SJCRH30 (cell line): ENCODE results near the gene DKKL1. TPM values are rescaled to one million over a fixed set of nuclear protein-coding genes. Genes with fewer than 3 reads are reported as not detected.
"Not testable (repeated sequence)": the region's sequence is repeated elsewhere in the genome, so short reads cannot be mapped to it uniquely, and the experiment has no call there.

Experiments used
- DNase-seq, 2 experiments: peaks; one replicate each; pipeline ENCODE4 v3.0.0-alpha.2; 2015 to 2020
- H3K27ac ChIP-seq: fragments of 250-450 bp; sonication (Bioruptor Pico); 2 replicates; pipeline ENCODE4 v1.5.1; 2020; ENCODE audit warnings: mild to moderate bottlenecking, moderate library complexity
- H3K27me3 ChIP-seq: fragments of 250-450 bp; sonication (Bioruptor Pico); 2 replicates; pipeline ENCODE4 v1.5.1; 2020; ENCODE audit warnings: mild to moderate bottlenecking, moderate library complexity
- H3K36me3 ChIP-seq: fragments of 250-450 bp; sonication (Bioruptor Pico); 2 replicates; pipeline ENCODE4 v1.5.1; 2020; ENCODE audit warnings: mild to moderate bottlenecking, moderate library complexity
- H3K4me1 ChIP-seq: fragments of 250-450 bp; sonication (Bioruptor Pico); 2 replicates; pipeline ENCODE4 v1.5.1; 2020; ENCODE audit warnings: mild to moderate bottlenecking, moderate library complexity
- H3K4me3 ChIP-seq: fragments of 250-450 bp; sonication (Bioruptor Pico); 2 replicates; pipeline ENCODE4 v1.5.1; 2020; ENCODE audit warnings: mild to moderate bottlenecking, moderate library complexity
- H3K9me3 ChIP-seq: fragments of 250-450 bp; sonication (Bioruptor Pico); replicated peaks from 2 replicates; pipeline ENCODE4 v1.5.1; 2020; ENCODE audit warnings: mild to moderate bottlenecking, moderate library complexity
- total RNA-seq: library from RNA; depleted of rRNA; stranded (reverse); fragments of >200 nt; shearing (Covaris generic); gene quantifications from 2 replicates; pipeline ENCODE4 v1.2.3, GENCODE V29; 2014; rRNA removed

DKKL1 gene
- total RNA-seq = 0.13 and 0.24 TPM in 2 replicates

DNA sequence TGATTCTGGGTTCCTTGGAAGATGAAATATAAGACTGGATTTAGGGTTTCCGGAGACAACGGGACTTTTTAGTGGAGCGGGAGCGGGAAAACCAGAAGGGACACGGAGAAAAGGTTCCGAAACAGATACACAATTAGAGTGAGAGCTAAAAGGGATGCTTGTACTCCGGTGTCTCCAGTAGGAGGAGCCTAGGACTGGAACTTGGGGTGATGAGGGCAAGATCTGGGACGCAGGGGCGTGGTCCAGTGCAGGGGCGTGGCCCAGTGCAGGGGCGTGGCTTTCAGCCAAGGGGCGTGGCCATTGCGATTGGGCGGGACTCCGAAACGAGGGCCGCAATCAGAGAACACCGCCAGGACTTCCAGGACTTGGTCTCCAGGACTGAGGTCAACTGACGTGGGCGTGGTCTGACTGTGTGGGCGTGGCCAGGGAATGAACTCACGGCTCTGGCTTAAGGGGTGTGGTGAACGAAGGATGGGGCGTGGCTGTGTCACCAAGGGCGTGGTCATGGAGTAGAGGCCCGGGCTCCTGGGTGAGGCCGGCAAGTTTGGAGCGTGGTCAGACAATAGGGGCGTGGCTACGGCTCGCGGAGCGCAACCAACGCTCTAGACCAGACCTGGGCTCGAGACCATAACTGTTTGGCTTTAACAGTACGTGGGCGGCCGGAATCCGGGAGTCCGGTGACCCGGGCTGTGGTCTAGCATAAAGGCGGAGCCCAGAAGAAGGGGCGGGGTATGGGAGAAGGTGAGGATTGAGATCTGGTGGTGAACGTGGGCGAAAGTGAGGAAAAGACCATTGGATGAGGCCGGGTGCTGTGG, at the start of gene DKKL1:
Gene DKKL1, plus strand, starts transcription at position 610 of the 815 bp plus-strand sequence. Its CDS starts 122 bp downstream, at position 732.
- Histone ChIP-seq H3K4me3 (peak within 1 kb of the TSS; percentile 97), H3K4me1 (no peaks in the 10 kb centered on the region), H3K36me3 (peaks cover 11% of the 10 kb centered on the region), H3K27ac (peak within 1 kb of the TSS; percentile 96), H3K27me3 (no peaks in the 10 kb centered on the region), H3K9me3 (peaks cover under 1% of the 10 kb centered on the region; the same call in 1 of the 2 replicates)
- DNase-seq = peak; percentile 100

DNA sequence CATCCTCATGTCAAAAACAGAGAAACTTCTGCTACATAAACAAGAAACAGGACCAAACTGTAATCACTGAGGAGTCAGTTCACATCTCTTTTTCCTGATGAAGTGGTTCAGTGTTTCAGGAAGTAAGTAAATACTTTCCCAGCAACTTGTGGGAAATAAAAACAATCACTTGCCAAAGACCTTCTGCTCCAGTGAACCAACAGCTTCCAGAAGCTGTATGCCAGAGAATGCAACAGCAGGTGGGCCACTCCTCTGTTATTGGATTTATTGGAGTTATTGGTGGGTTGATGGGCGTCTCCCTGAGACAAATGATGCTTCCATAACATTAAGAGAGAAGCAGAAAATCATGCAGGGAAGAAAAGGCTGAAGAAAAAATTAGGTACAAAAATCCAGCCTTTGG, 48.6 kb upstream of the DKKL1 start:
- DNase-seq = no peak
- Histone ChIP-seq H3K4me1 (no peaks in the 10 kb centered on the region), H3K9me3 (peaks cover 7% of the 10 kb centered on the region; the same call in 1 of the 2 replicates), H3K36me3 (no peaks in the 10 kb centered on the region), H3K27me3 (no peaks in the 10 kb centered on the region), H3K27ac (no peak overlapping the region), H3K4me3 (no peak overlapping the region)

DNA sequence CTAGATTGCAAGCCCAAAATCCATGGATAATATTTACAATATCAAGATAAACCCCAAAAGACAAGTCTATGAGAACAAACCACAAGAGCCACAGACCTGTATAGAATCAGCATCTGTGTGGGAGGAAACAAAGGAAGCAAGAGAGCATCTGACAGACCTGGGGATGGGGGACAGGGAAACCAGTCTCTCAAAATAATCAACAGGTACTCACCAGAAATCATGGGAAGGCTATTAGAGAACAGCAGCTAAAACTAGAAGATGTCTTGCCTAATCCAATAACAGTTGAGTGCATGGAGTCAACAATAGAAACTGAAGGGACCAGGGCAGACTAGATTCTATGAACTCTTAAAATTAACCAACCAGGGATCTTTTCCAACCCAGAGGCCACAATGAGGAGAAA, 47.4 kb upstream of the DKKL1 start:
- no peaks in the 10 kb centered on the region for H3K4me1 ChIP-seq
- no peaks in the 10 kb centered on the region for H3K27me3 ChIP-seq
- DNase-seq = no peak
- H3K4me3 ChIP-seq = no peak overlapping the region
- no peaks in the 10 kb centered on the region for H3K36me3 ChIP-seq
- H3K9me3 ChIP-seq = peaks cover 7% of the 10 kb centered on the region; the same call in 1 of the 2 replicates
- no peak overlapping the region for H3K27ac ChIP-seq

DNA sequence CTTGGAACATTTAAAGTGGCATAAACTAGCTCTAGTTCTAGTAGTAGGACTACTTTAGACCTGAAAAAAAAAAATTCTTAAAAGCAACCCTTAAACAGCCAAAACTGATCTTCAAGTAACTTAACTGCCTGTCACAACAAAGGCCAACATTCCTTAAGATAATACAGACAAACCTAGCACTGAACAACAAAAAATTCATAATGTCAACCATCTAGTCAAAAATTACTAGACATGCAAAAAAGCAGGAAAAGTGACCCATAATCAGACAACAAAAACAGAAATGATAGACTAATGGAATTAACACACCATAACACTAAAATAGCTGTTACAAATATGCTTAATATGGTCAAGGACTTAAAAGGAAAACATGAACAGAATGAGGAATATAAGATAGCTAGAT, 45.4 kb upstream of the DKKL1 start:
- H3K9me3 ChIP-seq = peaks cover 12% of the 10 kb centered on the region; the same call in 1 of the 2 replicates
- no peaks in the 10 kb centered on the region for H3K27me3 ChIP-seq
- no peaks in the 10 kb centered on the region for H3K36me3 ChIP-seq
- no peak overlapping the region for H3K4me3 ChIP-seq
- no peak overlapping the region for H3K27ac ChIP-seq
- no peak for DNase-seq
- no peaks in the 10 kb centered on the region for H3K4me1 ChIP-seq

DNA sequence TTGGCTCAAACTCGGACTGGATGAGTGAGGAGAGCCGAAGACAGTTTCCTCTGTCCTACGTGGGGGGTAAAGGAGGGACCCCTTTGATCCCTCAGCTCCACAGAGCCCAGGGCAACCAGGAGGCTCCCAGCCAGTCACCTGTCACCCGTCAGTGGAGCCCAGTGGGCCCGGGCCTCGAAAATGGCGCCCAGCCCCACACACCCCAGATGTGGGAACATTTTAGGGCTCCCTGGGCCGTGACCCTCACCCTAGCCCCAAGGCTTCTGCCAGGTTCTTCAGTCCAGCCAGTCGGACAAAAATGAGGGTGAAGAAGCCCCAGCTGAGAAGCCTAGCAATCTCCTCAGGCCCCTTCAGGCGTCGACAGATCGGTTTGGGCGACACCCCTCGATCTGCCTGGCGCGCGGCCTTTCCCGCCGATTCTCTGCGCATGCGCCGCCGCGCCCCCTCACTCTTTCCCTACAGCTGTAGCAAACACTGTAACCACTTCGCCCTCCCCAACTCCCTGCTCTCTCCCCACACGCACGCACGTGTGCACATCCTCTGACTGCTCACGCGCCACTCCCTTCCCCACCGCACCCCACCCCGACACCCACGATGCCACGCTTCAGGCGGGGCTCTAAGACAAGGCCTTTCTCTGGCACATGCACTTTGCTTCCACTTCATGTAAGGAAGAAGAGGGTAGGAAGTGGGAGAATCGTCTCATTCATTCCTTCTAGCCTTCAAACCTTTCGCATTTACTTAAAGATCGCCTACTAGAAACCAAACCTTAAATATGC, 38.7 kb upstream of the DKKL1 start, which contains the start of gene SLC6A16:
Gene SLC6A16, minus strand, starts transcription at position 391 of the 776 bp plus-strand sequence. CDS start 13,844 bp downstream, outside the sequence.
- DNase-seq = no peak

DNA sequence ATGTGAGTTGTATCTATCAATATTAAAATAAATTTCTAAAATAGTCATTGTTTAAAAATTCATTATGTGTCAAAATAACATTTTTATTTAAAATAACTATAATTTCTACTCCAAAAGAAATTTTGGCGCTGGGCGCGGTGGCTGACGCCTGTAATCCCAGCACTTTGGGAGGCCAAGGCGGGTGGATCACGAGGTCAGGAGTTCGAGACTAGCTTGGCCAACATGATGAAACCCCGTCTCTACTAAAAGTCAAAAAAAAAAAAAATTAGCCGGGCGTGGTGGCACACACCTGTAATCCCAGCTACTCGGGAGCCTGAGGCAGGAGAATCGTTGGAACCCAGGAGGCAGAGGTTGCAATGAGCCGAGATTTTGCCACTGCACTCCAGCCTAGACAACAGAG, 37.9 kb upstream of the DKKL1 start:
- H3K27ac ChIP-seq, DNase-seq: not testable (repeated sequence)

More for the DNA sequence above, 38.7 kb upstream of the DKKL1 start, which contains the start of gene SLC6A16:
- Histone ChIP-seq H3K27me3 (no peaks in the 10 kb centered on the region), H3K4me1 (no peaks in the 10 kb centered on the region), H3K9me3 (peaks cover 9% of the 10 kb centered on the region; the same call in 1 of the 2 replicates), H3K36me3 (0 out of 2 replicates have a peak, but pooled peaks cover 2% of the 10 kb centered on the region), H3K27ac (no peak within 1 kb of the TSS), H3K4me3 (no peak within 1 kb of the TSS)

DNA sequence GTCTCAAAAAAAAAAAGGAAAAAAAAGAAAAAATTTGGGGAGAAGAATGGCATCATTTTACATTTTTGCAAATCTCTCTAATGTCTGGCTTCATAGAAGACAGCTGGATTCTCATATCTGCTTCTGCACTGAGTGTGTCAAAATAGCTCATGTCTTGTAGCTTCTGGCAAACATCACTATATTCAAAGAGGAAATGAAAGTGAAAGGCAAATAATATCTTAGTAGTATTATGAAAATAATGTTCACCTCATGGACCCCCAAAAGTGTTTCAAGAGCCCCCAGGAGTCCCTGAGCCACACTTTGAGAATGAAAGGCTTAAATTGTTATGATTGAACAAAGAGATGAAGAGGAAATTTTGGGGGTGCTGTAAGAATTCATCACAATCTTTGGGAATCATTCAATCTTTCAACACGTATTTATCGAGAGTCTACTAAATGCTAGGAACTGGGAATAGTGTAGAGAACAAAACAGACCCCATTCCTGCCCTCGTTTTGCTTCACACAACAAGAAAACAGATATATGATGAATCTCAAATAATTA, 37.4 kb upstream of the DKKL1 start:
- Histone ChIP-seq H3K27me3 (no peaks in the 10 kb centered on the region), H3K9me3 (peaks cover 9% of the 10 kb centered on the region; the same call in 1 of the 2 replicates), H3K27ac (no peak overlapping the region), H3K4me3 (no peak overlapping the region), H3K36me3 (0 out of 2 replicates have a peak, but pooled peaks cover 2% of the 10 kb centered on the region), H3K4me1 (no peaks in the 10 kb centered on the region)
- no peak for DNase-seq

More for the DNA sequence above, 37.9 kb upstream of the DKKL1 start:
- H3K36me3 ChIP-seq, H3K9me3 ChIP-seq, H3K4me3 ChIP-seq, H3K27me3 ChIP-seq, H3K4me1 ChIP-seq: not testable (repeated sequence)

DNA sequence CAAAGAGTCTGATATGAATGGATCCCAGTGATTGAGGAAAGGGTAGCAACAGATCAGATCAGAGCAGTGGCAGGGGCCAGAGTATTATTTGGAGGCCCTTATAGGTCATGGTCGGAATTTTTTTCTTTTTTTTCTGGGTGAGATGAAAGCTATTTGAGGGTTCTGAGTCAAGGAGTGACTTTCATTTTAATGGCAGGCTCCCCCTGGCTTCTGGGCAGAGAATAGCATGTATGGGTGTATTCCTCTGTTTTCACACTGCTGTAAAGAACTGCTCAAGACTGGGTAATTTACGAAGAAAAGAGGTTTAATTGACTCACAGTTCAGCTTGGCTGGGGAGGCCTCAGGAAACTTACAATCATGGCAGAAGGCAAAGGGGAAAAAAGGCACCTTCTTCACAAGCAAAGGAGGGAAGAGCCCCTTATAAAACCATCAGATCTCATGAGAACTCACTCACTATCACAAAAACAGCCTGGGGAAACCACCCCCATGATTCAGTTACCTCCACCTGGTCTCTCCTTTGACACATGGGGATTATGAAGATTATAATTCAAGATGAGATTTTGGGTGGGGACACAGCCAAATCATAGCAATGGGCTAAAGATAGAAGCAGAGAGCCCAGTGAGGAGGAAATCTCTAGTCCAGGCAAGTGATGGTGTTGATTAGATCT, 35.7 kb upstream of the DKKL1 start:
- Histone ChIP-seq H3K27me3 (no peaks in the 10 kb centered on the region), H3K27ac (no peak overlapping the region), H3K9me3 (peaks cover 6% of the 10 kb centered on the region; the same call in 1 of the 2 replicates), H3K4me1 (no peaks in the 10 kb centered on the region), H3K4me3 (no peak overlapping the region), H3K36me3 (0 out of 2 replicates have a peak, but pooled peaks cover 2% of the 10 kb centered on the region)
- peak in 1 of 2 experiments; percentile 51 for DNase-seq

DNA sequence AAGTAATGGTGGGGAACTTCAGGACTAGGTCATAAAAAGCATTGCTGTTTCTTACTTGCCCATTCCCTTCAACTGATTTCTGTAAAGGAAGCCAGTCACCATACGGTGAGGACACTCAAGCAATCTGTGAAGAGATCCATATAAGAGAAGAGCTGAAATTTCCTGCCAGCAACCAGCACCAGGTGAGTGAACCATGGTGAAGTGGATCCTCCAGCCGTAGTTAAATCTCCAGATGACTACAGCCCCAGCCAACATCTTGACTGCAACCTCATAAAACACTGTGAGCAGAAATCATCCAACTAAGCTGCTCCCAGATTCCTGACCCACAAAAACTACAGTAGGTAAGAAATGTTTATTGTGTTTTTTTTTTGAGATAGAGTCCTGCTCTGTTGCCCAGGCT, 34.9 kb upstream of the DKKL1 start:
- no peak for DNase-seq
- H3K4me1 ChIP-seq = no peaks in the 10 kb centered on the region
- 0 out of 2 replicates have a peak, but pooled peaks cover 2% of the 10 kb centered on the region for H3K36me3 ChIP-seq
- H3K9me3 ChIP-seq = no peaks in the 10 kb centered on the region
- no peak overlapping the region for H3K4me3 ChIP-seq
- no peaks in the 10 kb centered on the region for H3K27me3 ChIP-seq
- no peak overlapping the region for H3K27ac ChIP-seq

DNA sequence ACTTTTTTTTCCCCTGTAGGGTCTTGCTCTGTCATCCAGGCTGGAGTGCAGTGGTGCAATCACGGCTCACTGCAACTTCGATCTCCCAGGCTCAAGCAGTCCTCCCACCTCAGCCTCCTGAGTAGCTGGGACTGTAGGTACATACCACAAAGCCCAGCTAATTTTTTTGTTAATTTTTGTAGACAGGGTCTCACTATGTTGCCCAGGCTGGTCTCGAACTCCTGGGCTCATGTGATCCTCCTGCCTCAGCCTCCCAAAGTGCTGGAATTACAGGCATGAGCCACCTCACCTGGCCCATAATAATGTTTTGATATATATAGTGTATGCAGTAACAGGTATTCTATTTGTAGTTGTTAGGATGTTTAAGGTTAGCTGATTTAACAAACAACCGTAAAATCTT, 32.5 kb upstream of the DKKL1 start:
- not testable (repeated sequence) for H3K4me3 ChIP-seq, H3K9me3 ChIP-seq, H3K27me3 ChIP-seq, DNase-seq, H3K4me1 ChIP-seq, H3K36me3 ChIP-seq, H3K27ac ChIP-seq

DNA sequence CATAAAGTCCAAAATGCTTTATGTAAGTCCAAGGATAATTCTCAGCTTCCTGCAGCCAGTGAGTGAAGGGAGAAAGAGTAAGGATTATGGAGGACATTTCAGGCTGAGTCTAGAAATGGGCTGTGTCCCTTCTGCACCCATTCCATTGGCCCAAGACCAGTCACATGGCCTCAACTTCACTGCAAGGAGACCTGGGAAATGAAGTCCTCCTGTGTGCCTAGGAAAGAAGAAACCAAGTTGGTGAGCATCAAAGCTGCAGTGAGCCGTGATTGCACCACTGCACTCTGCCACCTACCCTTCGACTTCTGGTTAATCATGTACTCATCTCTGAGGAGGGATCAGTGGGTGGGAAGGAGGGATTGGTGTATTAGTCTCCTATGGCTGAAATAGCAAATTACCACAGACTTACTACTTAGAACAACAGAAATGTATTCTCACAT, 32.0 kb upstream of the DKKL1 start:
- H3K36me3 ChIP-seq = no peaks in the 10 kb centered on the region

DNA sequence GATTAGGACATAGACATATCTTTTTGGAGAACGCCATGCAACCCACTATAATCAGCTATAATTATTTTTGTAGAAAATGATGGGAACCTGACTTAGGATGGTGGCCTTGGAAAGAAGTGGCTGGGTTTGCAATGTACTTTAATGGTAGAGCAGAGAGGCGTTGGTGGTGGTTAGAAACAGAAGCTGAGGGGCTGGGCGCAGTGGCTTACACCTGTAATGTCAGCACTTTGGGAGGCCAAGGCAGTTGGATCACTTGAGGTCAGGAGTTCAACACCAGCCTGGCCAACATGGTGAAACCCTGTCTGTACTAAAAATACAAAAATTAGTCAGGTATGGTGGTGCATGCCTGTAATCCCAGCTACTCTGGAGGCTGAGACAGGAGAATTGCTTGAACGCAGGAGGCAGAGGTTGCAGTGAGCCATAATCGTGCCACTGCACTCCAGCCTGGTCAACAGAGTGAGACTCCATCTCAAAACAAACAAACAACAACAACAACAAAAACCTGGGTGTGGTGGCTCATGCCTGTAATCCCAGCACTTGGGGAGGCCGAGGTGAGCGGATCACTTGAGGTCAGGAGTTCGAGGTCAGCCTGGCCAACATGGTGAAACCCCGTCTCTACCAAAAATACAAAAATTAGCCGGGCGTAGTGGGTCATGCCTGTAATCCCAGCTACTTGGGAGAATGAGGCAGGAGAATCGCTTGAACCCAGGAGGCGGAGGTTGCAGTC, 30.8 kb upstream of the DKKL1 start:
- not testable (repeated sequence) for DNase-seq, H3K36me3 ChIP-seq, H3K27me3 ChIP-seq, H3K4me3 ChIP-seq, H3K9me3 ChIP-seq, H3K27ac ChIP-seq, H3K4me1 ChIP-seq

More for the DNA sequence above, 32.0 kb upstream of the DKKL1 start:
- Histone ChIP-seq H3K4me3 (no peak overlapping the region), H3K27me3 (no peaks in the 10 kb centered on the region), H3K27ac (no peak overlapping the region), H3K9me3 (no peaks in the 10 kb centered on the region), H3K4me1 (no peaks in the 10 kb centered on the region)
- peak; percentile 51 to 73 for DNase-seq

DNA sequence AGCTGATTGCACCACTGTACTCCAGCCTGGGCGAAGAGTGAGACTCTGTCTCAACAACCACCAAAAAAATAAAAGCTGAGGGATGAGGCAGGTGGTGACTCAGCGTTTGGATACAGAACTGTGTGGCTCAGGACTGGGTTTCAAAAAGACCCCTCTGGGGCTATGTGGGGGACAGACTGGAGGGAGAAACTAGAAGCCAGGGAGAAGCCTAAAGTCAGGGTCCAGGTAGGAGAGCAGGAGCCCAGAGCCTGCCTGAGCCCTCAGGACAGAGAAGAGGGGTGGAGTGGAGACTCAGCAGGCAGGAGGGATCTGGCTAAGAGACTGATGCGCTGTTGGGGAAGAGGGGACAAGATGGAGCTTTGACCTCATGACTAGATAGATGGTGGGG, 30.3 kb upstream of the DKKL1 start:
- Histone ChIP-seq H3K9me3 (no peaks in the 10 kb centered on the region), H3K36me3 (no peaks in the 10 kb centered on the region), H3K4me1 (no peaks in the 10 kb centered on the region), H3K27me3 (no peaks in the 10 kb centered on the region), H3K27ac (no peak overlapping the region), H3K4me3 (no peak overlapping the region)
- DNase-seq = no peak
